GM21717 (cell line): ENCODE data around the gene POM121L12.

ENCODE experiments used
- ATAC-seq: cut with Tn5 transposase; IDR thresholded peaks from one replicate; pipeline ENCODE4 v1.9.1; 2021; ENCODE audit warnings: mild to moderate bottlenecking, moderate library complexity; ENCODE audit not compliant: unreplicated experiment

Gene POM121L12

DNA sequence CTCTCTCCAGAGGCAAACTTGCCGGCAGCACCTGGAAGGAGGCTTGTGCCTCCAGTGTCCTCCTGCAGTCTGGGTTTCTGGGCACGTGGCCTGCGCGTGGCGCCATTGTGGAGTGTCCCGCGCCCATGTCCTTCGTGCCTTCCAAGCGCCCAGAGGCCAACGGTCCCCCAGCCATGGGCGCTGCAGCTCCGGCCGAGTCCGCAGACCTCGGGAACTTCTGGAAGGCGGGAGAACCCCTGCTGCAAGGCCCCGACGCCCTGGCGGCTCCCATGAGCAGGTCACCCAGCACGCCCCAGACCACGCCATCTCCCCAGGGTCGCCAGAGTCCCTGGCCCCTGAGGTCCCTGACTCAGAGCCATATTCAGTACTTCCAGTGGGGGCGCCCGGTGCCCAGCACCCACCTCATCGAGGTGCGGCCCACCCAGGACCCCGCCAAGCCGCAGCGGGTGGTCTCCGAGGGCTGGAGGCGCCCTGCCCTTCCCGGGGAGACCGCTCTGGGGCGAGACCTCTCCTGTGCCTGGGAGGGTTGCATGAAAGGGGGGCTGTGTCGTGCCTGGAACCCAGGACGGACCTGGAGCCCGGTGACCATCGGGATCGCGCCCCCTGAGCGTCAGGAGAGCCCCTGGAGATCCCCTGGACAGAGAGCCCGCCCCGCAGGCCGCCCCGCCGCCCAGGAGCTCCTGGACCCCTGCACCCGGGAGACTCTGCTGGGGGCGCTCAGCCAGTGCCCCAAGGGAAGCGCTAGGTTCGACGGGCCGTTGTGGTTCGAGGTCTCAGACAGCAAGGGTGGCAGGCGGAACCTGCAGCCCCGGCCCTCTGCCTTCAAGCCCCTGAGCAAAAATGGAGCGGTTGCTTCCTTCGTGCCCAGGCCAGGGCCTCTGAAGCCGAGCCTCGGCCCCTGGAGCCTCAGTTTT lies at the start of gene POM121L12:
Gene POM121L12, plus strand, starts transcription at position 135 of the 914 bp plus-strand sequence. Its CDS starts 39 bp downstream, at position 174.
- no peak for ATAC-seq

DNA sequence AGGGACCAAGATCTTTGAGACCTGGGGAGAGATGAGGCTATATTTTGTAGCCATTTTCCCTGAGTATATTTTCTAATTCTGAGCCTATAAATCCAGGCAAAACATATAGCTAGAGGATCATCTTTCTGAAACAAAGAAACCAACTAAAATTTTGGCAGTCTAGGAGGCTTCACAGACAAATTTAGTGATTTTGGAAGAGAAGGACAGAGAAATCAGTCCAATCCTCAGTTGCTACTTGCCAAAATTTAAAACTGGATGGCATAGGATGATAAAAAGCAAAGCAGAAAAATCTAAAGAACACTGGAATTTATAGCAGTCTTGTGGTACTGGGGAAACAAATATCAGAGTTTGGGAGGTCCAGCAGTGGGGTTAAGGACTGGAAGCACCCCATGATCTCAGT lies 43.4 kb upstream of the POM121L12 start:
- no peak for ATAC-seq

DNA sequence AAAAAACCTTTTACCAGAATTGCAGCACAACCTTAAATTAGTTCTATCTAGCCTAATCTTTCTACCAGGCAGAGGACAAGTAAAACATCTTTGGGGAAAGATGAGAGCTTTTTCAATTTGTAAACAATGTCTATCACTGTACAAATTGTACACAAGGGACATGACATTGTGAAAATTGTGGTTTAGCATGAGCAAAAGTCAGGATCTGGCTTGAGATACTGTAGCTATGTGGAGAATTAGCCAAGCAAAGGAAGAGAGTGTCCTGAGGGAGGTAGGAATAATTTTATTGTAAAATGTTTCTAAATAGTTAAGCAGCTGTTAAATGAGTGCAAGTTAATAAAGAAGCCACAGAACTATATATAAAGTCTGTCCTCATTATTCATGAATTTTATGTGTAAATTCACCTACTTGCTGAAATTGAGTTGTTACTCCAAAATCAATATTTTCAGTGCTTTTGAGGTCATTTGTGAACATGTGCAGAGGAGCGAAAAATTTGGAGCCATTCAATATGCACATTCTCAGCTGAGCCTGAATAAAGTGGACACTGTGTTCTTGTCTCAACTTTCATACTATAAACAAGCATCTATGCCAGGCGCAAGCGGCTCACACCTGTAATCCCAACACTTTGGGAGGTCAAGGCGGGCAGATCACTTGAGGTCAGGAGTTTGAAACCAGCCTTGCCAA lies 42.8 kb upstream of the POM121L12 start:
- ATAC-seq: no peak

DNA sequence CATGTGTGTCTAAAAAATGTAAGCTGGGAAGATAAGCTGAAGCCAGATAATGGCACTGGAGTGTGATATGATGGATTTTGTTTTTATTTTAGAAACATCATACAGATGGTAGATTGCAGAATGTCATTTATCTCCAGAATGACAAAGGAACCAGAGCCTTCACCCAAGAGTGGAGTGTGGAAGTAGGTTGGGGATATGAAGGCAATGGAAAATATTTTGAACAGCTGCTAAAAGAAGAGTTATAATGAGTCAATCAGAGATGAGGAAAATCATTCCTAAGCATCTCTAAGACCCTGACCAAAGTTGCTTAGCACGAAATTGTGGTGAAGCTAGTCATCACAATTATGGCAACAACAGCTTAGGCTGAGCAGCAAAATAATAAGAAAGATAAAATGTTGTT lies 39.8 kb upstream of the POM121L12 start:
- ATAC-seq: no peak

DNA sequence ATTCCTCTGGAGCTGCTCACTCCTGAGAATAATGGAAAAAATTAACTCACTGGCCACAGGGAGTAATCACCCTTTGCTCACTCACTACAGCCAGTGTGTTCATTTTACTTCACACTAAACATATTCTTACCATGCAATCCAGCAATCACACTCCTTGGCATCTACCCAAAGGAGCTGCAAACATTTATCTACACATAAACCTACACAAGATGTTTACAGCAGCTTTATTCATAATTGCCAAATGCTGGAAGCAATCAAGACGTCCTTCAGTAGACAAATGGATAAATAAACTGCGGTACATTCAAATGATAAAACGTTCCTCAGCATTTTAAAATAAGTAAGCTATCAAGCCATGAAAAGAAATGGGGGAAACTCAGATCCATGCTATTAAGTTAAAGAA lies 34.2 kb upstream of the POM121L12 start:
- ATAC-seq: no peak

DNA sequence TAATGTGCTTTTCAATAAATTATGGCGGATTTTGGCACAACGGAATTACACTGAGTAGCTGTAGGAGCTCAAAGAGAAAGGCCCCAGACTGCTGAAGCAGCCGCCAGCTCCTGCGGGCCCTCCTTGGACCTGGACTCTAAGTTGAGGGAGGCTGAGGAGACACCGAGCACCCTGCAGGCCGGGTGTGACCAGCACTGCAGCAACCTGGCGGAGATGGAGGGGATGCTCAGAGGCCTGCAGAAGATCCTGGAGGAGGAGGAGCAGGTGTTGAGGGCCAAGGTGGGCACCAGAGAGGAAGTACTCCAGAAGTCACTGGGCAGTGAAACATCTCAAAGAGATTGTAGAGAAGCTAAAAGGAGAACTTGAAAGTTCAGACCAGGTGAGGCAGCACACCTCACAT lies 33.0 kb upstream of the POM121L12 start:
- no peak for ATAC-seq

DNA sequence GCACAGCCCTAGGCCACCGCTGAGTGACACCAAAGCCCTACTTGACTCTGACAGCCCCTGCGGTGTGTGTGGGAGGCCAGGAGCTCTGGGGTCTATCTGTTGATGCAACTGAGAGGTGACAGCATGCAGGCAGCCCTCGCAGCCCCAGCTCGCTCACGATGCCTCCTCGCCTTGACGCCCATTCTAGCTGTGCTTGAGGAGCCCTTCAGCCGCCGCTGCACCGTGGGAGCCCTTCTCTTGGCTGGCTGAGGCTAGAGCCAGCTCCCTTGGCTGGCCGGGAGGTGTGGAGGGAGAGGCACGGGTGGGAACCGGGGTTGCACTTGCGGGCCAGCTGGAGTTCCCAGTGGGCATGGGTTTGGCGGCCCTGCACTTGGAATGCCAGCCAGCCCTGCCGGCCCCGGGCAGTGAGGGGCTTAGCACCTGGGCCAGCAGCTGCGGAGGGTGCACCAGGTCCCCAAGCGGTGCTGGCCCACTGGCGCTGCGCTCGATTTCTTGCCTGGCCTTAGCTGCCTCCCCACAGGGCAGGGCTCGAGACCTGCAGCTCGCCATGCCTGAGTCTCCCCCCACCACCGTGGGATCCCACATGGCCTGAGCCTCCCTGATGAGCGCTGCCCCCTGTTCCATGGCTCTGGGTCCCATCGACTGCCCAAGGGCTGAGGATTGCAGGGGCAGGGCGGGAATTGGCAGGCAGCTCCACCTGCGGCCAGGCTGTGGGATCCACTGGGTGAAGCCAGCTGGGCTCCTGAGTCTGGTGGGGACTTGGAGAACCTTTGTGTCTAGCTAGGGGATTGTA lies 31.6 kb upstream of the POM121L12 start:
- no peak for ATAC-seq

GRCh38 chr7:53013925-53014324 lies 21.5 kb upstream of the POM121L12 start:
- ATAC-seq: no peak

GRCh38 chr7:53015463-53015862 lies 20.0 kb upstream of the POM121L12 start:
- no peak for ATAC-seq

- no peak for ATAC-seq
Observed at GRCh38 chr7:53022893-53023292, 12.5 kb upstream of the POM121L12 start.

DNA sequence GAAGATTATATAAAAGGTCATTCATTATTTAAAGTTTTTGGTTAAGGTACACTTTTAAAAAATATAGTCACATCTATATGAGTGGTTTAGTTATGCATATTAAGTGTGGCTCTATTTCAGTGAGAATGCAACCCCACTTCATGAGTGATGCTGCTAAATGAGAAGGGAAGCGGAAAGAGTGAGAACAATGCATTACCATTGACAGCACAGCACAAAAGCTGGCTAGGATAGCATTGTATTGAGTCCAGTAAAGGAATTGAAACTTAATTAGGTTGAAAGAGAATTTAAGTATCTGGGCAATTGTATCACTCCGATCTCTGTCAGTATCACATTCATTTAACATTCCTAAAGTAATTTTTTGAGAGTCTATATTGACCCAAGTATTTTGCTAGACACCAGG lies 13.2 kb downstream of the POM121L12 start:
- ATAC-seq: no peak

GRCh38 chr7:53050433-53050832 lies 15.0 kb downstream of the POM121L12 start:
- no peak for ATAC-seq

- no peak for ATAC-seq
Observed at GRCh38 chr7:53059591-53059990, 24.2 kb downstream of the POM121L12 start.

GRCh38 chr7:53060066-53060465 lies 24.6 kb downstream of the POM121L12 start:
- no peak for ATAC-seq

GRCh38 chr7:53062796-53063195 lies 27.4 kb downstream of the POM121L12 start:
- no peak for ATAC-seq

- ATAC-seq: no peak
Observed at GRCh38 chr7:53068673-53069072, 33.2 kb downstream of the POM121L12 start.

DNA sequence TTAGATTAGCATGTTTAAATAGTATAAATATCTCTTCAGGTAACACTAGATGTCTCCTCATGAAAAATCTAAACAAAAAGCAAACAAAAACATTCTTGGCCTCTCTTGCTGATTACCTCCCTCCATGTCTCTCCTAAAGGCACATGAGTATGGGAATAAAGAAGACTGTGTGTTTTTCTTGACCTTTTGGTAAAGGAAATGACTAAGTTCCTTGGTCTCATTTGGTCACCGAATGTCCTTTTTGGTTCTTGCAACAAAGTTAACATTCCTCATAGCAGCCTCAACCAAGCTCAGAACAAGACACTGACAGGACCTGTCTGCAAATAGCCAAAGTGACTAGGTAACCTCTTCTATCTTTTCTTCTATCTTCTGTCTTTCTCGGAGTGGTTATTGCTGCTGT lies 35.5 kb downstream of the POM121L12 start:
- no peak for ATAC-seq
